Measurements from ENCODE around the gene KDM3A. TPM values are rescaled to one million over a fixed set of nuclear protein-coding genes. Genes with fewer than 3 reads are reported as not detected.

KDM3A gene
- total and polyA plus RNA-seq, 2 of the 8 experiments (the other 6 are each of a cell fraction or from before 2014, with no cell fraction given), result 15.8 to 29.2 TPM

- Histone ChIP-seq H4K5ac (ENCODE audit: insufficient read length, low read depth, low read length) (no peak overlapping the region), H3K4me1 (replicated peaks in 1 of 4; ENCODE audit: control insufficient read depth in 3 of 4, insufficient read depth in 4 of 4, low read length in 3 of 4) (no peaks in the 10 kb centered on the region), H3K4me3 (ENCODE audit: extremely low read depth in 1 of 4, insufficient read depth in 2 of 4, low read depth in 3 of 4, low read length in 4 of 4) (no peak overlapping the region), H3K23ac (ENCODE audit: insufficient read length) (no peak overlapping the region), H3K36me3 (ENCODE audit: control insufficient read depth in 2 of 4, insufficient read depth in 4 of 4, low read length in 3 of 4) (peaks cover 18 to 75% (median 61%) of the 10 kb centered on the region in 4 experiments), H3K56ac (replicated peaks; ENCODE audit: insufficient read length, low read depth, low read length) (no peak overlapping the region), H3K4ac (replicated peaks; ENCODE audit: insufficient read length, low read depth, low read length) (no peak overlapping the region), H2BK12ac (ENCODE audit: low read depth, low read length) (no peak overlapping the region), H2BK5ac (ENCODE audit: low read depth, low read length) (no peak overlapping the region), H3K27ac (ENCODE audit: low read depth, low read length) (no peak overlapping the region), H2AK5ac (ENCODE audit: low read depth, low read length) (no peak overlapping the region), H2BK120ac (replicated peaks; ENCODE audit: low read depth, low read length) (no peak overlapping the region), H4K8ac (ENCODE audit: extremely low read depth, insufficient read depth, low read length) (no peak overlapping the region), H4K20me1 (replicated peaks in 1 of 2; ENCODE audit: control insufficient read depth in 1 of 2, insufficient read depth in 2 of 2, low read length in 2 of 2) (peaks cover 0 to 2% of the 10 kb centered on the region in 2 experiments), H3K18ac (ENCODE audit: extremely low read depth, low read length) (no peak overlapping the region), H3K79me1 (ENCODE audit: low read depth, low read length) (no peaks in the 10 kb centered on the region), H2AFZ (ENCODE audit: low read length) (no peak overlapping the region), H4K91ac (replicated peaks; ENCODE audit: insufficient read length, low read length) (no peak overlapping the region), H3K9ac (replicated peaks in 1 of 4; ENCODE audit: extremely low read depth in 1 of 4, low read depth in 3 of 4, low read length in 3 of 4) (no peak overlapping the region), H3K23me2 (ENCODE audit: low read depth, low read length) (no peaks in the 10 kb centered on the region), H3K4me2 (ENCODE audit: insufficient read depth in 1 of 2, low read depth in 2 of 2, low read length in 2 of 2) (no peak overlapping the region), H3K9me3 (ENCODE audit: insufficient read depth in 2 of 2, low read depth in 1 of 2, low read length in 1 of 2) (no peaks in the 10 kb centered on the region), H3K14ac (ENCODE audit: insufficient read length) (no peak overlapping the region), H2BK20ac (ENCODE audit: low read length) (no peak overlapping the region), H2BK15ac (ENCODE audit: low read length) (no peak overlapping the region), H3K79me2 (ENCODE audit: control insufficient read depth in 1 of 2, insufficient read depth in 2 of 2, low read length in 2 of 2) (no peaks in the 10 kb centered on the region), H3K27me3 (replicated peaks in 1 of 4; ENCODE audit: control insufficient read depth in 3 of 4, extremely low read depth in 1 of 4, insufficient read depth in 3 of 4, low read length in 3 of 4) (no peaks in the 10 kb centered on the region)
- no peak for TF ChIP-seq NRF1 (IDR thresholded peaks at IDR 0.05; ENCODE audit: low read depth, low read length)
- DNase-seq (ENCODE audit: low read depth in 1 of 2, low spot score in 2 of 2) (no peak), FAIRE-seq (no peak)
- ChIA-PET POLR2A (ENCODE audit: partially characterized antibody) (no interaction called here), CTCF (ENCODE audit: partially characterized antibody) (no interaction called here)
Measured at GRCh38 chr2:86485103-86485502, 43.9 kb downstream of the KDM3A start.
